Stomach smooth muscle (tissue), 2 donors: ENCODE data around the gene PLXNA4.

Experiments
- H3K27ac ChIP-seq: one replicate; pipeline ENCODE4 v1.7.0; 2013; ENCODE audit warnings: mild to moderate bottlenecking, low read length, inconsistent platforms
- H3K27me3 ChIP-seq, 2 donors: one replicate each; pipeline ENCODE4 v1.7.0; 2013; ENCODE audit warnings: low read length in 2 of 2; ENCODE audit not compliant: insufficient read depth in 2 of 2, control insufficient read depth in 1 of 2
- H3K36me3 ChIP-seq, 2 donors: one replicate each; pipeline ENCODE4 v1.7.0; 2013; ENCODE audit warnings: low read length in 2 of 2; ENCODE audit not compliant: control insufficient read depth in 2 of 2, insufficient read depth in 2 of 2
- H3K4me1 ChIP-seq: one replicate; pipeline ENCODE4 v1.7.0; 2013; ENCODE audit warnings: low read length; ENCODE audit not compliant: control insufficient read depth, insufficient read depth
- H3K4me3 ChIP-seq, 2 donors: one replicate each; pipeline ENCODE4 v1.7.0; 2013; ENCODE audit warnings: low read length in 2 of 2
- H3K9ac ChIP-seq, 2 donors: one replicate each; pipeline ENCODE4 v1.7.0; 2013; ENCODE audit warnings: low read length in 2 of 2, mild to moderate bottlenecking in 1 of 2
- H3K9me3 ChIP-seq, 2 donors: one replicate each; pipeline ENCODE4 v1.7.0; 2013; ENCODE audit warnings: low read length in 2 of 2; ENCODE audit not compliant: control insufficient read depth in 2 of 2
- donor health status: healthy.
- donor health status: Pancreatic carcinoma.

The PLXNA4 gene

GRCh38 chr7:132162556-132163144 lies 413.6 kb downstream of the PLXNA4 start:
- peaks cover 0 to 7% of the 10 kb centered on the region in 2 donors for H3K36me3 ChIP-seq
- H3K9me3 ChIP-seq = no peaks in the 10 kb centered on the region
- H3K27me3 ChIP-seq = no peaks in the 10 kb centered on the region
- H3K4me3 ChIP-seq = no peak overlapping the region
- H3K9ac ChIP-seq = no peak overlapping the region
- no peak overlapping the region for H3K27ac ChIP-seq
- no peaks in the 10 kb centered on the region for H3K4me1 ChIP-seq

GRCh38 chr7:132161976-132162375 lies 414.3 kb downstream of the PLXNA4 start:
- Histone ChIP-seq H3K4me1 (no peaks in the 10 kb centered on the region), H3K27ac (no peak overlapping the region), H3K9ac (no peak overlapping the region), H3K36me3 (peaks cover 0 to 7% of the 10 kb centered on the region in 2 donors), H3K4me3 (no peak overlapping the region), H3K27me3 (no peaks in the 10 kb centered on the region), H3K9me3 (no peaks in the 10 kb centered on the region)

- Histone ChIP-seq H3K27me3 (no peaks in the 10 kb centered on the region), H3K9ac (no peak overlapping the region)
Measured at GRCh38 chr7:132161533-132161915, 414.7 kb downstream of the PLXNA4 start.

GRCh38 chr7:132160611-132161532 lies 415.4 kb downstream of the PLXNA4 start:
- Histone ChIP-seq H3K9ac (no peak overlapping the region), H3K27ac (no peak overlapping the region), H3K36me3 (peaks cover 0 to 7% of the 10 kb centered on the region in 2 donors), H3K9me3 (no peaks in the 10 kb centered on the region), H3K27me3 (no peaks in the 10 kb centered on the region), H3K4me3 (no peak overlapping the region), H3K4me1 (no peaks in the 10 kb centered on the region)

More at GRCh38 chr7:132161533-132161915, 414.7 kb downstream of the PLXNA4 start:
- Histone ChIP-seq H3K9me3 (no peaks in the 10 kb centered on the region), H3K36me3 (peaks cover 0 to 7% of the 10 kb centered on the region in 2 donors), H3K4me3 (no peak overlapping the region), H3K27ac (no peak overlapping the region), H3K4me1 (no peaks in the 10 kb centered on the region)

GRCh38 chr7:132158841-132159240 lies 417.4 kb downstream of the PLXNA4 start:
- no peak overlapping the region for H3K9ac ChIP-seq
- no peaks in the 10 kb centered on the region for H3K9me3 ChIP-seq
- no peaks in the 10 kb centered on the region for H3K4me1 ChIP-seq
- no peak overlapping the region for H3K4me3 ChIP-seq
- no peaks in the 10 kb centered on the region for H3K27me3 ChIP-seq
- H3K27ac ChIP-seq = no peak overlapping the region
- peaks cover 0 to 4% of the 10 kb centered on the region in 2 donors for H3K36me3 ChIP-seq

- Histone ChIP-seq H3K4me1 (no peaks in the 10 kb centered on the region), H3K27me3 (no peaks in the 10 kb centered on the region), H3K9me3 (no peaks in the 10 kb centered on the region), H3K36me3 (peaks cover 0 to 2% of the 10 kb centered on the region in 2 donors), H3K9ac (no peak overlapping the region), H3K4me3 (no peak overlapping the region), H3K27ac (no peak overlapping the region)
Measured at GRCh38 chr7:132158166-132158565, 418.1 kb downstream of the PLXNA4 start.

GRCh38 chr7:132155715-132156114 lies 420.6 kb downstream of the PLXNA4 start:
- Histone ChIP-seq H3K9ac (no peak overlapping the region), H3K4me1 (no peaks in the 10 kb centered on the region), H3K4me3 (no peak overlapping the region), H3K27me3 (no peaks in the 10 kb centered on the region), H3K9me3 (no peaks in the 10 kb centered on the region), H3K27ac (no peak overlapping the region), H3K36me3 (peaks cover 0 to 3% of the 10 kb centered on the region in 2 donors)

GRCh38 chr7:132154695-132155471 lies 421.4 kb downstream of the PLXNA4 start:
- no peaks in the 10 kb centered on the region for H3K9me3 ChIP-seq

GRCh38 chr7:132154248-132154647 lies 422.0 kb downstream of the PLXNA4 start:
- no peaks in the 10 kb centered on the region for H3K27me3 ChIP-seq
- no peak overlapping the region for H3K27ac ChIP-seq
- peaks cover 0 to 3% of the 10 kb centered on the region in 2 donors for H3K36me3 ChIP-seq
- no peak overlapping the region for H3K4me3 ChIP-seq
- no peak overlapping the region for H3K9ac ChIP-seq
- H3K9me3 ChIP-seq = no peaks in the 10 kb centered on the region
- H3K4me1 ChIP-seq = no peaks in the 10 kb centered on the region

More at GRCh38 chr7:132154695-132155471, 421.4 kb downstream of the PLXNA4 start:
- Histone ChIP-seq H3K4me3 (no peak overlapping the region), H3K27me3 (no peaks in the 10 kb centered on the region), H3K36me3 (peaks cover 0 to 3% of the 10 kb centered on the region in 2 donors), H3K27ac (no peak overlapping the region), H3K4me1 (no peaks in the 10 kb centered on the region), H3K9ac (no peak overlapping the region)

GRCh38 chr7:132152131-132152889 lies 424.0 kb downstream of the PLXNA4 start:
- Histone ChIP-seq H3K9me3 (no peaks in the 10 kb centered on the region), H3K9ac (no peak overlapping the region), H3K27ac (no peak overlapping the region), H3K4me1 (no peaks in the 10 kb centered on the region), H3K36me3 (peaks cover 0 to 3% of the 10 kb centered on the region in 2 donors), H3K27me3 (no peaks in the 10 kb centered on the region), H3K4me3 (no peak overlapping the region)
